Ovary (tissue), 9 donors: ENCODE data around the gene GUK1. TPM values are rescaled to one million over a fixed set of nuclear protein-coding genes. Genes with fewer than 3 reads are reported as not detected.

Experiments
- DNase-seq, 5 donors: peaks; one replicate each; pipeline ENCODE4 v3.0.0-alpha.2; 2019 to 2020
- H3K27ac ChIP-seq, 2 donors: fragments of 200-600 bp; one replicate each; pipeline versions ENCODE4 v1.5.1 to v1.8.0; 2019 to 2022
- H3K27me3 ChIP-seq: fragments of 200-600 bp; one replicate; pipeline ENCODE4 v1.8.0; 2022
- H3K36me3 ChIP-seq: fragments of 200-600 bp; sonication (generic); one replicate; pipeline ENCODE4 v1.5.1; 2019
- H3K4me1 ChIP-seq: one replicate; pipeline ENCODE4 v1.8.1; 2013; ENCODE audit warnings: mild to moderate bottlenecking, moderate library complexity; ENCODE audit not compliant: insufficient read depth
- H3K4me3 ChIP-seq: fragments of 200-600 bp; sonication (generic); one replicate; pipeline ENCODE4 v1.5.1; 2017
- H3K9me3 ChIP-seq, 2 donors: fragments of 200-600 bp in 1 of 2; sonication (generic) in 1 of 2; one replicate each; pipeline versions ENCODE4 v1.5.1 to v1.8.1; 2013 to 2019; ENCODE audit warnings: mild to moderate bottlenecking in 1 of 2, moderate library complexity in 1 of 2
- EP300 ChIP-seq: sonication (generic); formaldehyde crosslinking; IDR thresholded peaks from one replicate; pipeline ENCODE4 v1.6.1; 2017; ENCODE audit warnings: antibody characterized with exemption
- POLR2A ChIP-seq: fragments of 450-650 bp; IDR thresholded peaks from one replicate; pipeline ENCODE4 v1.6.1; 2017; ENCODE audit warnings: antibody characterized with exemption, mild to moderate bottlenecking, moderate library complexity
- WGBS, 3 donors: extraction: QIAGEN DNeasy Blood & Tissue Kit in 1 of 3; methylation state at CpG; one replicate each; pipeline versions ENCODE4 v1.1.5 to v1.1.7; 2013 to 2017; 5-methylcytosine and 5-hydroxymethylcytosine counted together
- intact Hi-C, 4 donors: fragments of 100-400 bp; cut with DNase I; formaldehyde crosslinking; loops; one replicate each; pipeline versions ENCODE4 v1.11.0 to v1.15.1; 2022 to 2023
- polyA plus RNA-seq, 2 donors: library from polyadenylated mRNA; stranded (reverse); fragments of 200-250 nt in 1 of 2; fragments of 350-450 nt in 1 of 2; fragmentation: Illumina TruSeq in 1 of 2; extraction: RNeasy Lipid Tissue Mini Kit (QIAGEN cat#74804) in 1 of 2; gene quantifications; one replicate each; pipeline ENCODE4 v1.2.3, GENCODE V29; 2013 to 2014
- total RNA-seq, 7 donors: library from RNA; depleted of rRNA in 2 of 7; stranded (reverse); fragments of >200 nt in 2 of 7; fragmentation: NEBNext Ultra II Directional in 3 of 7; extraction: Animal tissue kit (Norgen Biotek cat#: 25700) in 3 of 7; gene quantifications; one replicate each; pipeline versions ENCODE4 v1.1.0 to v1.2.4, GENCODE V29; 2016 to 2023
- TF ChIP-seq, protein P1 (sequence below), 3 donors: fragments of 450-650 bp in 2 of 3; fragments of 200-600 bp in 1 of 3; IDR thresholded peaks; one replicate each; pipeline versions ENCODE4 v1.5.1 to v1.8.0; 2016 to 2022; ENCODE audit warnings: antibody characterized with exemption in 3 of 3, mild to moderate bottlenecking in 1 of 3
- donor health status: DM: no; HTN: no; CAD: no; lungs with moderate emphysema.
- donor health status: DM: no; HTN: no; CAD: no.
- donor health status: Bipolar disorder and iron deficiency.
- donor health status: DM: yes; HTN: yes; CAD: no.
- donor health status: DM: no; HTN: no; CAD: no.
- donor health status: DM: yes; HTN: yes; CAD: no.

Gene GUK1
- total and polyA plus RNA-seq, 9 donors, result 17.7 to 256 (median 171) TPM

DNA sequence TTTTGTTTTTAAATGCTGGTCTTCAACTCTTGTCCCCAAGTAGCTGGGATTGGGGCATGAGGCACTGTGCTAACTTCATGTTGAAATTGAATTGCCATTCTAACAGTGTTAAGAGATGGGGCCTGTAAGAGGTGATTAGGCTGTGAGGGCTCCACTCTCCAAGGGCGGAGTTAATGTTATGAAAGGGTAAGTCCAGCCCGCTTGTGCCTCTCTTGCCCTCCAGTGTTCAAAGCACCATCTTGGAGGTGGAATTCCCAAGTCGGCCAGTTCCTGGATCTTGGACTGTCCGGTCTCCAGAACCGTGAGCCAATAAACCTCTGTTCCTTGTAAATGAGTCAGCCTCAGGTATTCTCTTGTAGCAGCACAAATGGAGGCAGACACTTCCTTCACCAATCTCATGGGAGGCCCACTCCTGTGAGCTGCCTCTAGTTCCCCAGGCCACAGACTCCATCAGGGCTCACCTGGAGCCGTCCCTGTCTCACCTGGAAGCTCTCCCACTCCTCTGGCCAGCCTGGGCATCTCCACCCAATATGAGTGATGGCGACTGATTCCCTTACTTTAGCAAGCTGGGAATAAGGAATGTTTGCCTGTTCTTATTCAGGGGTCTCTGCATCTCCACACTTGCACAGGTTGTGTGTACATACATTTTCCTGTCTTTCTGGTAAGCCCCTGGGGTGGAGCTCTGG, 41.0 kb downstream of the GUK1 start:
- TF ChIP-seq POLR2A (no peak), EP300 (no peak)
- TF ChIP-seq, protein P1, sequence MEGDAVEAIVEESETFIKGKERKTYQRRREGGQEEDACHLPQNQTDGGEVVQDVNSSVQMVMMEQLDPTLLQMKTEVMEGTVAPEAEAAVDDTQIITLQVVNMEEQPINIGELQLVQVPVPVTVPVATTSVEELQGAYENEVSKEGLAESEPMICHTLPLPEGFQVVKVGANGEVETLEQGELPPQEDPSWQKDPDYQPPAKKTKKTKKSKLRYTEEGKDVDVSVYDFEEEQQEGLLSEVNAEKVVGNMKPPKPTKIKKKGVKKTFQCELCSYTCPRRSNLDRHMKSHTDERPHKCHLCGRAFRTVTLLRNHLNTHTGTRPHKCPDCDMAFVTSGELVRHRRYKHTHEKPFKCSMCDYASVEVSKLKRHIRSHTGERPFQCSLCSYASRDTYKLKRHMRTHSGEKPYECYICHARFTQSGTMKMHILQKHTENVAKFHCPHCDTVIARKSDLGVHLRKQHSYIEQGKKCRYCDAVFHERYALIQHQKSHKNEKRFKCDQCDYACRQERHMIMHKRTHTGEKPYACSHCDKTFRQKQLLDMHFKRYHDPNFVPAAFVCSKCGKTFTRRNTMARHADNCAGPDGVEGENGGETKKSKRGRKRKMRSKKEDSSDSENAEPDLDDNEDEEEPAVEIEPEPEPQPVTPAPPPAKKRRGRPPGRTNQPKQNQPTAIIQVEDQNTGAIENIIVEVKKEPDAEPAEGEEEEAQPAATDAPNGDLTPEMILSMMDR (IDR thresholded peaks at IDR 0.05), result no peak
- WGBS, 3 donors, result 95 to 96% (median 95%) methylated on average over 7 of the region's 7 CpGs
- Histone ChIP-seq H3K27me3 (no peaks in the 10 kb centered on the region), H3K4me3 (no peak overlapping the region), H3K27ac (no peak overlapping the region), H3K4me1 (peaks cover 3% of the 10 kb centered on the region), H3K9me3 (no peaks in the 10 kb centered on the region), H3K36me3 (no peaks in the 10 kb centered on the region)
- intact Hi-C loops, result no loop called here
- peak in 1 of 5 donors; percentile 25 for DNase-seq

DNA sequence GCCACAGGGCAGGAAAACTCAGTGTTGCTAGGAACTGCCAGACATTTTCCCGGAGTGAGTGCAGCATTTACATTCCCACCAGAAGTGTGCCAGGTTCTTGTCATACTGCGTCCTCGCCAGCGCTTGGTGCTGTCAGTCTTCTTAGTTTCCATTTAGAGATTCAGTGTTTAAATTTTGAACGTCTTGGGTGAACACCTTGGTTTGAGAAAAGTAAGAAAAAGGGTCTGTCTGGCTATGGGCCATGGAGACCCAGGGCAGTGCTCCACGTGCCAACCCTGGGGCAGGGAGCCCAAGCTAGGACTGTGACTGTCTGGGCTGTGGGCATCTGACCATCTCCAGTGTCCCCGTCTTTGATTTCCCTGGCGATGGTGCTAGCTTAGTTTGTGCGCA, 41.6 kb downstream of the GUK1 start:
- Histone ChIP-seq H3K27me3 (no peaks in the 10 kb centered on the region), H3K36me3 (no peaks in the 10 kb centered on the region), H3K4me3 (no peak overlapping the region), H3K9me3 (no peaks in the 10 kb centered on the region), H3K4me1 (peaks cover 3% of the 10 kb centered on the region), H3K27ac (no peak overlapping the region)
- TF ChIP-seq, protein P1 (IDR thresholded peaks at IDR 0.05), result no peak
- TF ChIP-seq EP300, result no peak
- peak in 1 of 5 donors; percentile 17 for DNase-seq
- WGBS, 3 donors, result 87 to 95% (median 92%) methylated on average over 9 of the region's 9 CpGs
- intact Hi-C loops, result no loop called here

DNA sequence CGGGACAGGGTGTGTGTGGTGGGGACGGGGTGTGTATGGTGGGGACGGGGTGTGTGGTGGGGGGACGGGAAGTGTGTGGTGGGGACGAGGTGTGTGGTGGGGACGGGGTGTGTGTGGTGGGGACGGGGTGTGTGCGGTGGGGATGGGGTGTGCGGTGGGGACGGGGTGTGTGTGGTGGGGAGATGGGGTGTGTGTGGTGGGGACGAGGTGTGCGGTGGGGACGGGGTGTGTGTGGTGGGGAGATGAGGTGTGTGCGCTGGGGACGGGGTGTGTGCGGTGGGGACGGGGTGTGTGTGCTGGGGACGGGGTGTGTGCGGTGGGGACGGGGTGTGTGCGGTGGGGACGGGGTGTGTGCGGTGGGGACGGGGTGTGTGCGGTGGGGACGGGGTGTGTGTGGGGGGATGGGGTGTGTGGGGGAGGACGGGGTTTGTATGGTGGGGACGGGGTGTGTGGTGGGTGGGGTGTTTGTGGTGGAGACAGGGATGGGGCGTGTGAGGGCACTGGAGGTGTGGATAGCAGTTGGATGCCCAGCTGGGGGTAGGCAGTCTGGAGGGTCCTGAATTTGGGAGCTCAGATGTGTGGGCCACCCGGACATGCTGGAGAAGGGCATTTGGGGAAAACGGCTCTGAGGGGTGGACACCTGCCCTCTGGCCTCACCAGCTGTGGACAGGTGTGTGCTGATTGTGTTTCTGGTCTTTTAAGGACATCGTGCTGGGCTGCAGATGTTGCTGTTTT, 42.4 kb downstream of the GUK1 start:
- no peaks in the 10 kb centered on the region for H3K36me3 ChIP-seq
- intact Hi-C loops, result no loop called here
- 86 to 90% (median 89%) methylated on average over 29 to 32 of the region's 32 CpGs for WGBS, 3 donors
- no peaks in the 10 kb centered on the region for H3K9me3 ChIP-seq
- no peaks in the 10 kb centered on the region for H3K27me3 ChIP-seq
- peaks cover 3% of the 10 kb centered on the region for H3K4me1 ChIP-seq
- DNase-seq, result peak in 1 of 5 donors; percentile 17
- no peak overlapping the region for H3K4me3 ChIP-seq
- TF ChIP-seq, protein P1 (IDR thresholded peaks at IDR 0.05), result no peak
- no peak for TF ChIP-seq EP300
- no peak for TF ChIP-seq POLR2A
- H3K27ac ChIP-seq, result no peak overlapping the region

DNA sequence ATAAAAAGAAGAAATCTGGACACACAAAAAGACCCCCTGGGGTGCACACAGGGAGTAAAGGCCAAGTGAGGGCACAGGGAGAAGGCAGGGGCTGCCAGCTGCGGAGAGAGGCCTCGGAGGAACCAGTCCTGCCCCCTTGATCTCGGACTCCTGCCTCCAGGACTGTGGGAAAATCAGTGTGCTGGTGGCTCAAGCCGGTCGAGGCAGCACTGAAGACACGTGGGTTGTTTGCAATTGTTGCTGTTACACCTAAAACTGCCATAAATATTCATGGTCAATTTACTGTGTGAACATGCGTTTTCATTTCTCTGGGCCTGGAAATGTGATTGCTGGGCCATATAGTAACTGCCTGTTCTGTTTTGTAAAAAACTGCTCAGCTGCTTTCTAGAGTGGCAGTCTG, 44.1 kb downstream of the GUK1 start:
- intact Hi-C loops, result no loop called here
- H3K27me3 ChIP-seq, result no peaks in the 10 kb centered on the region
- TF ChIP-seq EP300 (no peak), POLR2A (no peak)
- TF ChIP-seq, protein P1 (IDR thresholded peaks at IDR 0.05), result no peak
- H3K27ac ChIP-seq, result no peak overlapping the region
- peak in 1 of 5 donors; percentile 21 for DNase-seq
- 67 to 74% (median 69%) methylated on average over 7 of the region's 7 CpGs for WGBS, 3 donors
- H3K36me3 ChIP-seq, result no peaks in the 10 kb centered on the region
- H3K4me1 ChIP-seq, result no peaks in the 10 kb centered on the region
- H3K9me3 ChIP-seq, result no peaks in the 10 kb centered on the region
- H3K4me3 ChIP-seq, result no peak overlapping the region
